ENCODE results near the gene DHX32.
"Not testable (repeated sequence)": the region's sequence is repeated elsewhere in the genome, so short reads cannot be mapped to it uniquely, and the experiment has no call there.

GRCh38 chr10:125921643-125922306 lies 40.7 kb upstream of the DHX32 start:
- TF ChIP-seq TAF1, POLR2AphosphoS5, POLR2A (IDR thresholded peaks at IDR 0.05; ENCODE audit: low read depth, low read length): not testable (repeated sequence)

Measured in GM12891 (cell line).